UCSD-AML1 (cell line): ENCODE measurements around the gene RRP9.
"Not testable (repeated sequence)": the region's sequence is repeated elsewhere in the genome, so short reads cannot be mapped to it uniquely, and the experiment has no call there.

Source experiments
- DNase-seq: peaks from one replicate; lab custom pipeline; 2025; ENCODE audit not compliant: unreplicated experiment; lab: John Stamatoyannopoulos, UW

Gene RRP9

GRCh38 chr3:51916418-51916817, 25.3 kb downstream of the RRP9 start:
- no peak for DNase-seq

GRCh38 chr3:51908026-51908425, 33.7 kb downstream of the RRP9 start:
- no peak for DNase-seq

- no peak for DNase-seq
Measured at GRCh38 chr3:51904034-51904823, 37.5 kb downstream of the RRP9 start.

- DNase-seq: not testable (repeated sequence)
Measured at GRCh38 chr3:51902361-51902760, 39.3 kb downstream of the RRP9 start.

- DNase-seq: not testable (repeated sequence)
Measured at GRCh38 chr3:51900043-51900442, 41.7 kb downstream of the RRP9 start.

GRCh38 chr3:51897391-51897790, 44.3 kb downstream of the RRP9 start:
- no peak for DNase-seq

GRCh38 chr3:51896607-51897305, 44.9 kb downstream of the RRP9 start:
- DNase-seq: no peak

GRCh38 chr3:51894939-51895338, 46.8 kb downstream of the RRP9 start:
- no peak for DNase-seq

- no peak for DNase-seq
Measured at GRCh38 chr3:51894391-51894790, 47.3 kb downstream of the RRP9 start.

GRCh38 chr3:51891242-51892039, 50.3 kb downstream of the RRP9 start:
- no peak for DNase-seq

- no peak for DNase-seq
Measured at GRCh38 chr3:51888463-51889105, 53.1 kb downstream of the RRP9 start.

- no peak for DNase-seq
Measured at GRCh38 chr3:51887620-51888019, 54.1 kb downstream of the RRP9 start.

GRCh38 chr3:51886447-51886846, 55.3 kb downstream of the RRP9 start:
- DNase-seq: no peak
